ENCODE data around the gene ITGAX.

ITGAX gene

DNA sequence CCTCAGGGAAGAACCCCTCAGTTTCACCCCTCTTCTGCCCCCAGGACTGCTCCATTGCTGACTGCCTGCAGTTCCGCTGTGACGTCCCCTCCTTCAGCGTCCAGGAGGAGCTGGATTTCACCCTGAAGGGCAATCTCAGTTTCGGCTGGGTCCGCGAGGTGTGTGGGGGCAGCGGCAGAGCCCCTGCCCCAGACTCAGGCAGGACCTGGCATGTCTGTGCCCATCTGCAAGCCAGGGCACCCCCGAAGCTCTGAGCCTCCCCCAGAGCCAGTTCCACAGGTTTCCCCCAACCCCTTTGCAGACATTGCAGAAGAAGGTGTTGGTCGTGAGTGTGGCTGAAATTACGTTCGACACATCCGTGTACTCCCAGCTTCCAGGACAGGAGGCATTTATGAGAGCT is 68.8 kb downstream of the ITGAX start:
- no peak overlapping the region for H3K27ac ChIP-seq
- TF ChIP-seq ZFX (IDR thresholded peaks at IDR 0.05; ENCODE audit: borderline replicate concordance) (no peak), CTCF (IDR thresholded peaks at IDR 0.05) (no peak)

DNA sequence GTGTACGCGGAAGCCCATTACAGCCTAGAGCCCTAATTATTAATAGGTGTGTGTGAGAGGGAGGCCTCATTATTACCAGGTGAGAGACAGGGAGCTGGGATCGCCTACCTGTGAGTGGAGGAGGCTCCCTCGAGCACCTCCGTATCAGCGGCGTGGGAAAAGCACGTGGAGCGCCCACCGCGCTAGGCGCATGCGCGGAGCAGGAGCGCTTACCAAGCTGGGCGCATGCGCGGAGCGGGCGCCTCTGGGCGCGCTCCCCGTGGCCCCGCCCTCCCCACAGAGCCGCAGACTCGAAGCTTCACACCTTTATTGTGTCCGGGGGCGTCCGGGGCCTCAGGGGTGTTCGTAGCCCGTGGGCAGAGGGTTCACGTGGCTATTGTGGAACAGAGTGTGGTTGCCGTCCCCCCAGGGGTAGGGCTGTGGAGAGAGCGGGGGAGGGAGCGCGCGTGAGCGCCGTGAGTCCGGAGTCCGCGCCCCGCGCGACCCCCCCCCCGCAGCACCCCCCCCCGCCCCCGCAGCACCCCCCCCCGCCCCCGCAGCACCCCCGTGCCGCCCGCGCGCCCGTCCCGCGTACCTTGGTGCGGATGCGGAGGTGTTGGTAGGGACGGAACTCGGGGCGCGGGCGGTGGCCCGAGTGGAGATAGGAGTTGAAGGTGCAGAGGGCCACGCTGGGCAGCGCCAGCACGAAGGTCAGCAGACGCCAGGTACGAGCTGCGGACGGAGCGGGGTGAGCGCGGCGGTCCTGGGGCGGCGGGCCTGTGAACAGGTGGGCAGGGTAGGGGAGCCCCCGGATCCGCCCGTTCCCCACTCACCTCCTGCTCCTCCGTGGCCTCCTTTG is 72.7 kb downstream of the ITGAX start:
- no peak overlapping the region for H3K27ac ChIP-seq

DNA sequence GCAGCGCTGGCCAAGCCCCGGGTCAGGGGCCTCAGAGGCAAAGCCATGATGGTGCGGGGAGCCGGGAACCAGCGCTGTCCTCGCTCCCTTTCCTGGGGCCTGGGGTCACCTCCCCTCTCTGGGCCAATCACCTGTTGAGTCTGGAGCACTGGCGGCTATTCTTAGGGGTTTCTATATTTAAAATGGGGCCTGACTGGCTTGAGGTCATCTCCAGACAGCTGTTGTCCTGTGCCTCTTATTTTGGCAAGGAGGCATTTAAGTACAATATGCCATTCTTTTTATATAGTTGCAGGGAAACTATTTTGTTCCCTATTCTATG is 73.3 kb downstream of the ITGAX start, which contains the start of gene COX6A2:
Gene COX6A2, minus strand, starts transcription at position 82 of the 319 bp plus-strand sequence. Its CDS starts 35 bp downstream, at position 47.
- H3K27ac ChIP-seq, result no peak within 1 kb of the TSS
- TF ChIP-seq CTCF (IDR thresholded peaks at IDR 0.05), result no peak
- no peak for TF ChIP-seq ZFX (IDR thresholded peaks at IDR 0.05; ENCODE audit: borderline replicate concordance)

More for the DNA sequence above, 72.7 kb downstream of the ITGAX start:
- no peak for TF ChIP-seq ZFX (IDR thresholded peaks at IDR 0.05; ENCODE audit: borderline replicate concordance)
- no peak for TF ChIP-seq CTCF (IDR thresholded peaks at IDR 0.05)

DNA sequence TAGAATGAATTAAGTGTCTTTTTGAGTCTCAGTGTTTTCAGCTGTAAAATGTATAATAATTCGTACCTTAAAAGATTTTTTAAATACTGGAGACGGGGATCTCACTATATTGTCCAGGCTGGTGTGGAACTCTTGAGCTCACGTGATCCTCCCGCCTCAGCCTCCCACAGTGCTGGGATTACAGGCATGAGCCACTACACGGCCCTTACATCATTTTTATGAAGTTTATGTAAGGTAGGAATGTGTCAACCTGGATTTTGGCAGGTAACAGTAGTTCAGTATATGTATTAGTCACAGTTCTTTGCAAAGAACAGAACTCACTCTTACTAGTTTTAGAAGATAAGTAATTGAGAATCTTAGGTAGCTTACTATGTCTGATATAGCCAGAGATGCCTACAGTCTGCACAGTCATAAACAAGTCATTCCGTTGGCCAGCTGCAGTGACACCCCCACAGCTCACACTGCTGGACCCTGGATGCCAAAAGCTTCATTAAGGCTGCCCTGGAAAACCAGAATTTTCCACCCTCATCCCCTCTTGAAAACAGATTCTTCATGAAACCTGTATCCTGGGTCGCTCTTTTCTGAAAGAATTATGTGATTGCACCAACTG is 73.8 kb downstream of the ITGAX start:
- no peak overlapping the region for H3K27ac ChIP-seq
- no peak for TF ChIP-seq ZFX (IDR thresholded peaks at IDR 0.05; ENCODE audit: borderline replicate concordance)
- TF ChIP-seq CTCF (IDR thresholded peaks at IDR 0.05), result no peak

DNA sequence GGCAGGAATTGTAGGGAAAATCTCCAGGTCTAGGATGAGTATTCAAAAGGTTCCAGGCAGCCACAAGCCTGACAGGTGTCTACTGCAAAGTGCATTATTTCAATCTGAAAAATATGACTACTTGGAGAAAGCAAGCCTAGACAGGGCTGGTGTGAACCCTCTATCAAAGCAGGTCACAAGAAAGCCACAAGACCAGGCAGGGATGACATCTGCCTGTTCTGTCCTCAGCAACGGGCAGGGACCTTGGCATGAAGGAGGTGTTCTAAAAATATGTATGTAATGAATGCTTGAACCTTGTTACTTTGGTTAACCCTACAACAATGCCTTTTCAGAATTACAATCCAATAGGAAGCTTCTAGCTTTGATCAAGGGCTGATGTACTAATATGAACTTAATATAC is 74.3 kb downstream of the ITGAX start:
- TF ChIP-seq CTCF (IDR thresholded peaks at IDR 0.05) (no peak), ZFX (IDR thresholded peaks at IDR 0.05; ENCODE audit: borderline replicate concordance) (no peak)
- H3K27ac ChIP-seq, result no peak overlapping the region

- H3K27ac ChIP-seq, result no peak overlapping the region
- TF ChIP-seq CTCF (IDR thresholded peaks at IDR 0.05), result no peak
- TF ChIP-seq ZFX (IDR thresholded peaks at IDR 0.05; ENCODE audit: borderline replicate concordance), result no peak
Measured at GRCh38 chr16:31429796-31430195, 74.8 kb downstream of the ITGAX start.
